K562 (cell line): ENCODE results near the gene SNRPB.

Experiments used
- BMI1 ChIP-seq: fragments of 150-350 bp; IDR thresholded peaks from 2 replicates; pipeline ENCODE4 v1.6.1; 2014; ENCODE audit warnings: low read length
- CHD4 ChIP-seq: fragments of 200-600 bp; sonication (generic); IDR thresholded peaks from 3 replicates; pipeline ENCODE4 v1.6.1; 2012; ENCODE audit warnings: low read depth, mild to moderate bottlenecking, mixed read lengths, low read length, inconsistent platforms; ENCODE audit not compliant: insufficient read depth, insufficient replicate concordance, poor library complexity, severe bottlenecking
- EZH2 ChIP-seq: IDR thresholded peaks from 2 replicates; pipeline ENCODE4 v1.6.1; 2012; ENCODE audit warnings: low read depth, mild to moderate bottlenecking, inconsistent platforms, low read length, borderline replicate concordance
- KLF6 ChIP-seq: fragments of 250-450 bp; sonication (Bioruptor Pico); IDR thresholded peaks from 2 replicates; pipeline ENCODE4 v1.4.0; 2020; ENCODE audit warnings: mild to moderate bottlenecking, moderate library complexity, borderline replicate concordance
- POLR2AphosphoS2 ChIP-seq: IDR thresholded peaks from 2 replicates; pipeline ENCODE4 v1.6.1; 2012; ENCODE audit warnings: low read length, improper control_type of control experiment
- RBM25 ChIP-seq: fragments of 200-400 bp; formaldehyde crosslinking; IDR thresholded peaks from 2 replicates; pipeline ENCODE4 v1.6.1; 2018; ENCODE audit warnings: low read length, low read depth, moderate library complexity; ENCODE audit not compliant: severe bottlenecking
- TF ChIP-seq, protein P1 (sequence below): IDR thresholded peaks from 2 replicates; pipeline ENCODE4 v1.6.1; 2011; ENCODE audit warnings: borderline replicate concordance, low read depth, mild to moderate bottlenecking, moderate library complexity, low read length; ENCODE audit not compliant: insufficient read depth, poor library complexity, severe bottlenecking
- TF ChIP-seq, protein P2 (sequence below), 2 experiments: fragments of 450-650 bp; formaldehyde crosslinking in 1 of 2; IDR thresholded peaks; 2 replicates each; pipeline versions ENCODE4 v1.4.0 to v1.6.1; 2014 to 2020; ENCODE audit warnings: mild to moderate bottlenecking in 2 of 2, borderline replicate concordance in 1 of 2, low read depth in 1 of 2

DNA sequence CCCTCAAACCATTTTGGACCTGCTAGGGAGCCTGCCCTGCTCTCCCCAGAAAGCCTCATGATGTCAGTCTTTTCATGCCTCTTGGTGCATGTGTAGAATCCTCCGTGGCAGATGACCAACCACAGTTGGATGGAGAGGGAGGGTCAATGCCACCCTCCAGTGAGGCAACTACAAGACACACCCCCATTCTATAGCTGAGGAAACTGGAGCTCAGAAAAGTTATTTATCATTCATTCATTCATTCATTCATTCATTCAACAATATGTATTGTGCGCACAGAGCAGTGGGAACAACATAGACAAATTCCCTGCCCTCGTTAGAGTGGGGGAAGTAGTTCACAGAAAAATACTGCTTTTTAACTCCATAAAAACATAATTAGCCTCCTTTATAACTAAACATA, 16.8 kb downstream of the SNRPB start:
- TF ChIP-seq CHD4 = no peak
- no peak for TF ChIP-seq POLR2AphosphoS2
- TF ChIP-seq, protein P1, sequence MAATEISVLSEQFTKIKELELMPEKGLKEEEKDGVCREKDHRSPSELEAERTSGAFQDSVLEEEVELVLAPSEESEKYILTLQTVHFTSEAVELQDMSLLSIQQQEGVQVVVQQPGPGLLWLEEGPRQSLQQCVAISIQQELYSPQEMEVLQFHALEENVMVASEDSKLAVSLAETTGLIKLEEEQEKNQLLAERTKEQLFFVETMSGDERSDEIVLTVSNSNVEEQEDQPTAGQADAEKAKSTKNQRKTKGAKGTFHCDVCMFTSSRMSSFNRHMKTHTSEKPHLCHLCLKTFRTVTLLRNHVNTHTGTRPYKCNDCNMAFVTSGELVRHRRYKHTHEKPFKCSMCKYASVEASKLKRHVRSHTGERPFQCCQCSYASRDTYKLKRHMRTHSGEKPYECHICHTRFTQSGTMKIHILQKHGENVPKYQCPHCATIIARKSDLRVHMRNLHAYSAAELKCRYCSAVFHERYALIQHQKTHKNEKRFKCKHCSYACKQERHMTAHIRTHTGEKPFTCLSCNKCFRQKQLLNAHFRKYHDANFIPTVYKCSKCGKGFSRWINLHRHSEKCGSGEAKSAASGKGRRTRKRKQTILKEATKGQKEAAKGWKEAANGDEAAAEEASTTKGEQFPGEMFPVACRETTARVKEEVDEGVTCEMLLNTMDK = no peak
- TF ChIP-seq KLF6 (CRISPR knock-in tag) = no peak
- TF ChIP-seq, protein P2, sequence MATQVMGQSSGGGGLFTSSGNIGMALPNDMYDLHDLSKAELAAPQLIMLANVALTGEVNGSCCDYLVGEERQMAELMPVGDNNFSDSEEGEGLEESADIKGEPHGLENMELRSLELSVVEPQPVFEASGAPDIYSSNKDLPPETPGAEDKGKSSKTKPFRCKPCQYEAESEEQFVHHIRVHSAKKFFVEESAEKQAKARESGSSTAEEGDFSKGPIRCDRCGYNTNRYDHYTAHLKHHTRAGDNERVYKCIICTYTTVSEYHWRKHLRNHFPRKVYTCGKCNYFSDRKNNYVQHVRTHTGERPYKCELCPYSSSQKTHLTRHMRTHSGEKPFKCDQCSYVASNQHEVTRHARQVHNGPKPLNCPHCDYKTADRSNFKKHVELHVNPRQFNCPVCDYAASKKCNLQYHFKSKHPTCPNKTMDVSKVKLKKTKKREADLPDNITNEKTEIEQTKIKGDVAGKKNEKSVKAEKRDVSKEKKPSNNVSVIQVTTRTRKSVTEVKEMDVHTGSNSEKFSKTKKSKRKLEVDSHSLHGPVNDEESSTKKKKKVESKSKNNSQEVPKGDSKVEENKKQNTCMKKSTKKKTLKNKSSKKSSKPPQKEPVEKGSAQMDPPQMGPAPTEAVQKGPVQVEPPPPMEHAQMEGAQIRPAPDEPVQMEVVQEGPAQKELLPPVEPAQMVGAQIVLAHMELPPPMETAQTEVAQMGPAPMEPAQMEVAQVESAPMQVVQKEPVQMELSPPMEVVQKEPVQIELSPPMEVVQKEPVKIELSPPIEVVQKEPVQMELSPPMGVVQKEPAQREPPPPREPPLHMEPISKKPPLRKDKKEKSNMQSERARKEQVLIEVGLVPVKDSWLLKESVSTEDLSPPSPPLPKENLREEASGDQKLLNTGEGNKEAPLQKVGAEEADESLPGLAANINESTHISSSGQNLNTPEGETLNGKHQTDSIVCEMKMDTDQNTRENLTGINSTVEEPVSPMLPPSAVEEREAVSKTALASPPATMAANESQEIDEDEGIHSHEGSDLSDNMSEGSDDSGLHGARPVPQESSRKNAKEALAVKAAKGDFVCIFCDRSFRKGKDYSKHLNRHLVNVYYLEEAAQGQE (IDR thresholded peaks at IDR 0.05; ENCODE audit: borderline replicate concordance) = no peak
- TF ChIP-seq, protein P2 (CRISPR knock-in tag; IDR thresholded peaks at IDR 0.05; ENCODE audit: low read depth) = no peak
- TF ChIP-seq RBM25 = no peak
- no peak for TF ChIP-seq BMI1
- TF ChIP-seq EZH2 = no peak
